ENCODE results near the gene SLC52A1.
A peak's percentile ranks its signal among the peaks of the same experiment; 100 is the strongest.

The SLC52A1 gene

DNA sequence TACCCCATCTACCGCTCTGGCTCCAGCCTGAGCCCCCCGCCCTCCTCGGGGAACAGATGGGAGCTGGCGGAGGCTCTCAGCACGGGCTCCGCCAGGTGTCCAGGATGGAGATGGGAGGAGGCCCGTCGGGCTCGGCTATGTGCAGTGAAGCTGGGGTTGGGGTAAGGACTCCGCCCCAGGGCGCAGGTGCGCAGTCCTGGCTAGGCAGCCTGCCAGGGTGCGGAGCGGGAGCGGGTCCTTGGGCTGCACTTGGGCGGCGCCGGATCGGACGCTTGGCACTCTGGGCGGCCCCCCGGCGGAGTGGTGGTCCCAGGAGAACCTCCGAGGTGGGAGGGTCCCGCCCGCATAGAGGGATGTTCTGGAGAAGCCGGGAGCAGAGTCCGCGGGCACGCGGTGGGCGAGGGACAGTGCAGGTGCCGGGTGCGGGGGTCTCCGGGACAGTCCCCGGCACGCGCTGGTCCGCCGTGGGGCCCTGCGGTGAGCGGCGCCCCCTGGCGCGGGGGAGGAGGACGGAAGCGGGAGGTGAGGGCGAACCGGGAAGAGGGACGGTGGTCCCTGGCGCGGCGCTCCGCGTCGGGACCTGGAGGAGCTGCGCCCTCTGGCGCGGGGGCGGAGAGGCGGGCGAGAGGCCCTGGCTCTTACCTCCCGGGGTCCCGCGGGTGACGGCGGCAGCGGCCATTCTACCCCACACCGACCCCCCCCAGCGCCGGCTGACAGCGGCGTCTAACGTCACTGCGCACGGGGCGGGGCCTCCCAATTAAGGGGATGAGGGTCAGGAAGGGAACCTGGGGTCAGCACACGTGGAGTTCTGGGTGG lies 48.1 kb downstream of the SLC52A1 start, which contains the start of gene CAMTA2:
CAMTA2 (minus strand) TSS at position 725 of the 816 bp plus-strand sequence. CDS start 1,453 bp downstream, outside the sequence.
- DNase-seq: peak; percentile 14 to 69

DNA sequence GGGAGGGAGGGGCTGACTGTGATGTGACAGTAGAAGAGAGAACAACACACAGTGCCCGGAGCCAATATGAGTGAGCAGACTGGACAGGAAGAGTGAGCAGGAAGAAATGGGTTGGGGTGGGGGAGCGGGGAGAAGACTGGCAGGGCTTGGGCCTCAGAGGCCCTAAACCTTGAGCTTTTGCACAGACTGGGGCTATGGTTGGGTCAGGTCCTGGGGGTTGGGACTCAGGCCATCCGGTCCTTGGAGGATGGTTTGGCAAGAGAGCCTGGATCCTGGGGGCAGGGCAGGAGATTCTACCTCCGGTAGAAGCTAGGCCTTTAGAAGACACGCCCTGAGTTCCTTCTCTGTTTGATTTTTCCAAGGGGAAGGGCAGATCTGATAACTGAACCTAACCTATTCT lies 48.8 kb downstream of the SLC52A1 start:
- DNase-seq: no peak

All from NCI-H187 (cell line).